ENCODE measurements around the gene BLNK. TPM values are rescaled to one million over a fixed set of nuclear protein-coding genes. Genes with fewer than 3 reads are reported as not detected.

The BLNK gene
- total and polyA plus RNA-seq, 2 of the 13 experiments (the other 11 are each of a cell fraction or from before 2014, with no cell fraction given) = not detected

DNA sequence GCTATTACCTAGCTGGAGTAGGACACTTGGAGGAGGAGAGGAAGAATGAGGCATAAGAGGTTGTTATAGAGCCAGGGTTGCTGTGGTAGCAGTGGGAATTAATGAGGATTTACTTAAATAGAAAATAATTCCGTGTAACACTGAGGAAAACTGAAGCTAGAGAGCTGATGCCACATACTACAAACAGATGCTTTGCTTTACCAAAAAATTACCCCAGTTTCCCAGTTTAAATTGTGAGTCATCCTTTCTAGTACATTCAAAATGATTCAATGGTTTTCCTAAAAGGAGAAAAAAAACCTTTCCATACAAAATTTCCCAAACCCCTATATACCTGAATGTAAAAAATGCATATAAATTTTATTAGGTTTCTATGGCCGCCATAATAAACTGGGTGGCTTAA, 82.9 kb downstream of the BLNK start:
- TF ChIP-seq ZNF850 (CRISPR knock-in tag; conservative IDR thresholded peaks at IDR 0.05) = no peak
- TF ChIP-seq ZNF274 (CRISPR knock-in tag; IDR thresholded peaks at IDR 0.05) = no peak
- no peak for TF ChIP-seq MBNL3 (CRISPR knock-in tag; conservative IDR thresholded peaks at IDR 0.05)
- TF ChIP-seq ZNF724P (CRISPR knock-in tag; IDR thresholded peaks at IDR 0.05; ENCODE audit: borderline replicate concordance) = no peak
- no peak for TF ChIP-seq ZNF124 (CRISPR knock-in tag; IDR thresholded peaks at IDR 0.05)
- TF ChIP-seq, protein P1, sequence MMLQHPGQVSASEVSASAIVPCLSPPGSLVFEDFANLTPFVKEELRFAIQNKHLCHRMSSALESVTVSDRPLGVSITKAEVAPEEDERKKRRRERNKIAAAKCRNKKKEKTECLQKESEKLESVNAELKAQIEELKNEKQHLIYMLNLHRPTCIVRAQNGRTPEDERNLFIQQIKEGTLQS (CRISPR knock-in tag; IDR thresholded peaks at IDR 0.05) = no peak
- no peak for TF ChIP-seq JDP2 (CRISPR knock-in tag; IDR thresholded peaks at IDR 0.05; ENCODE audit: borderline replicate concordance)
- no peak for TF ChIP-seq ZNF160 (CRISPR knock-in tag; IDR thresholded peaks at IDR 0.05)
- TF ChIP-seq MIXL1 (CRISPR knock-in tag; IDR thresholded peaks at IDR 0.05) = no peak
- TF ChIP-seq, protein P2, sequence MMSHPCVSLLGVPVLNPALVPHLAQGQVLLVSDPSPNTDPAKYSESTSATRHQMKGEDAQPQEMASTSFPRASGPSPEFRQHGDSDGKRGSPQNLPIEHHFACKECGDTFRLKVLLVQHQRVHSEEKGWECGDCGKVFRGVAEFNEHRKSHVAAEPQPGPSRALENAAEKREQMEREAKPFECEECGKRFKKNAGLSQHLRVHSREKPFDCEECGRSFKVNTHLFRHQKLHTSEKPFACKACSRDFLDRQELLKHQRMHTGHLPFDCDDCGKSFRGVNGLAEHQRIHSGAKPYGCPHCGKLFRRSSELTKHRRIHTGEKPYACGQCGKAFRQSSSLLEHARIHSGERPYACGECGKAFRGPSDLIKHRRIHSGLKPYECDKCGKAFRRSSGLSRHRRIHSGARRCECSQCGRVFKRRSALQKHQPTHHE (CRISPR knock-in tag; IDR thresholded peaks at IDR 0.05; ENCODE audit: borderline replicate concordance) = no peak
- TF ChIP-seq WIZ (CRISPR knock-in tag; IDR thresholded peaks at IDR 0.05) = no peak
- TF ChIP-seq, protein P3, sequence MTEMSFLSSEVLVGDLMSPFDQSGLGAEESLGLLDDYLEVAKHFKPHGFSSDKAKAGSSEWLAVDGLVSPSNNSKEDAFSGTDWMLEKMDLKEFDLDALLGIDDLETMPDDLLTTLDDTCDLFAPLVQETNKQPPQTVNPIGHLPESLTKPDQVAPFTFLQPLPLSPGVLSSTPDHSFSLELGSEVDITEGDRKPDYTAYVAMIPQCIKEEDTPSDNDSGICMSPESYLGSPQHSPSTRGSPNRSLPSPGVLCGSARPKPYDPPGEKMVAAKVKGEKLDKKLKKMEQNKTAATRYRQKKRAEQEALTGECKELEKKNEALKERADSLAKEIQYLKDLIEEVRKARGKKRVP (CRISPR knock-in tag; IDR thresholded peaks at IDR 0.05) = no peak
- no peak for TF ChIP-seq TCF7 (IDR thresholded peaks at IDR 0.05; ENCODE audit: low read depth)
- ChIA-PET POLR2A (no interaction called here), CTCF (ENCODE audit: low intra/inter-chr PET ratio, low total read pairs) (no interaction called here)
- FAIRE-seq (no peak), ATAC-seq (no peak), DNase-seq (ENCODE audit: low spot score) (no peak)
- Histone ChIP-seq H3K9ac (ENCODE audit: insufficient read depth, low read depth, low read length) (no peak overlapping the region), H3K36me3 (replicated peaks in 1 of 2; ENCODE audit: control insufficient read depth in 1 of 2, insufficient read depth in 2 of 2, low read length in 2 of 2) (no peaks in the 10 kb centered on the region), H2AFZ (ENCODE audit: low read length) (no peak overlapping the region), H3K9me3 (ENCODE audit: low read length) (no peaks in the 10 kb centered on the region), H3K27ac (ENCODE audit: extremely low read length, insufficient read depth, low read length) (no peak overlapping the region), H3K4me2 (ENCODE audit: low read depth, low read length) (no peak overlapping the region), H3K27me3 (ENCODE audit: control insufficient read depth in 1 of 2, insufficient read depth in 2 of 2, low read length in 2 of 2) (no peaks in the 10 kb centered on the region), H3K4me3 (replicated peaks in 1 of 3; ENCODE audit: insufficient read depth in 1 of 3, low read depth in 2 of 3, low read length in 3 of 3) (no peak overlapping the region), H4K20me1 (ENCODE audit: insufficient read depth, low read length) (no peaks in the 10 kb centered on the region), H3K4me1 (ENCODE audit: insufficient read depth, low read length) (no peaks in the 10 kb centered on the region), H3K79me2 (ENCODE audit: insufficient read depth, low read length) (no peaks in the 10 kb centered on the region)
- in situ Hi-C loops (cut with HindIII; ENCODE audit: extremely low pct_ligation_motif_present, low pct_unique_long_range_greater_than_20kb) (no loop called here), intact Hi-C loops (cut with micrococcal nuclease; ENCODE audit: unreplicated experiment) (no loop called here)
- 27% methylated on average over 2 of the region's 2 CpGs for WGBS (ENCODE audit: low lambda C conversion rate)
- BruUV-seq (replicated peaks) = no TSS peak
